Thymus (tissue), 11 donors: Measurements from ENCODE around the gene ANAPC4. TPM values are rescaled to one million over a fixed set of nuclear protein-coding genes. Genes with fewer than 3 reads are reported as not detected.

Source experiments
- DNase-seq, 9 donors: peaks; one replicate each; pipeline ENCODE4 v3.0.0-alpha.2; 2013; ENCODE audit warnings: low spot score in 9 of 9, low read depth in 6 of 9, missing footprints in 1 of 9
- H3K27ac ChIP-seq, 2 donors: one replicate each; pipeline ENCODE4 v1.5.1; 2013; ENCODE audit warnings: control low read depth in 1 of 2, low read depth in 1 of 2, low read length in 1 of 2, mild to moderate bottlenecking in 1 of 2, moderate library complexity in 1 of 2
- H3K27me3 ChIP-seq, 2 donors: one replicate each; pipeline ENCODE4 v1.5.1; 2013; ENCODE audit warnings: low read length in 1 of 2; ENCODE audit not compliant: control insufficient read depth in 2 of 2, insufficient read depth in 1 of 2
- H3K36me3 ChIP-seq, 2 donors: one replicate each; pipeline ENCODE4 v1.5.1; 2013; ENCODE audit warnings: low read length in 1 of 2, mild to moderate bottlenecking in 1 of 2, moderate library complexity in 1 of 2; ENCODE audit not compliant: control insufficient read depth in 2 of 2, insufficient read depth in 2 of 2
- H3K4me1 ChIP-seq, 2 donors: one replicate each; pipeline ENCODE4 v1.5.1; 2013; ENCODE audit warnings: low read length in 2 of 2; ENCODE audit not compliant: control insufficient read depth in 2 of 2, insufficient read depth in 2 of 2
- H3K4me3 ChIP-seq, 2 donors: one replicate each; pipeline ENCODE4 v1.5.1; 2013; ENCODE audit warnings: low read length in 2 of 2, control low read depth in 1 of 2, mild to moderate bottlenecking in 1 of 2
- H3K9me3 ChIP-seq, 2 donors: one replicate each; pipeline ENCODE4 v1.5.1; 2013; ENCODE audit warnings: low read length in 1 of 2, mild to moderate bottlenecking in 1 of 2; ENCODE audit not compliant: control insufficient read depth in 2 of 2, insufficient read depth in 1 of 2
- WGBS: extraction: QIAGEN DNeasy Blood & Tissue Kit; methylation state at CpG from one replicate; pipeline ENCODE4 v1.1.7; 2013; 5-methylcytosine and 5-hydroxymethylcytosine counted together
- polyA plus RNA-seq: library from polyadenylated mRNA; stranded (reverse); fragments of 200-250 nt; gene quantifications from one replicate; pipeline ENCODE4 v1.2.3, GENCODE V29; 2013
- total RNA-seq: library from RNA; stranded (reverse); fragments of 120-200 nt; gene quantifications from one replicate; pipeline ENCODE4 v1.2.4, GENCODE V29; 2013
- donor health status: healthy.

Gene ANAPC4
- total and polyA plus RNA-seq, 2 donors: 29.8 to 60.3 TPM

- 90% methylated on average over 4 of the region's 4 CpGs for WGBS
- Histone ChIP-seq H3K4me1 (peaks cover 0 to 3% of the 10 kb centered on the region in 2 donors), H3K9me3 (no peaks in the 10 kb centered on the region), H3K27ac (peak overlapping the region; percentile 31 to 37), H3K36me3 (no peaks in the 10 kb centered on the region), H3K27me3 (no peaks in the 10 kb centered on the region), H3K4me3 (no peak overlapping the region)
- DNase-seq: no peak
Observed at GRCh38 chr4:25450491-25450901, 73.4 kb downstream of the ANAPC4 start.

- Histone ChIP-seq H3K9me3 (no peaks in the 10 kb centered on the region), H3K36me3 (no peaks in the 10 kb centered on the region), H3K4me1 (peaks cover 0 to 3% of the 10 kb centered on the region in 2 donors), H3K27ac (no peak overlapping the region), H3K27me3 (no peaks in the 10 kb centered on the region), H3K4me3 (no peak overlapping the region)
- WGBS: over 99% methylated on average over 2 of the region's 2 CpGs
- DNase-seq: no peak
Observed at GRCh38 chr4:25451676-25452075, 74.6 kb downstream of the ANAPC4 start.

- Histone ChIP-seq H3K27me3 (no peaks in the 10 kb centered on the region), H3K9me3 (no peaks in the 10 kb centered on the region), H3K4me1 (peaks cover 0 to 3% of the 10 kb centered on the region in 2 donors), H3K36me3 (no peaks in the 10 kb centered on the region), H3K27ac (no peak overlapping the region), H3K4me3 (no peak overlapping the region)
- 95% methylated on average over 7 of the region's 7 CpGs for WGBS
- no peak for DNase-seq
Observed at GRCh38 chr4:25452081-25452480, 75.0 kb downstream of the ANAPC4 start.

- Histone ChIP-seq H3K4me1 (no peaks in the 10 kb centered on the region), H3K27me3 (no peaks in the 10 kb centered on the region), H3K36me3 (no peaks in the 10 kb centered on the region), H3K27ac (no peak overlapping the region), H3K9me3 (no peaks in the 10 kb centered on the region), H3K4me3 (no peak overlapping the region)
- DNase-seq: no peak
- 79% methylated on average over 1 of the region's 1 CpG for WGBS
Observed at GRCh38 chr4:25454476-25454875, 77.4 kb downstream of the ANAPC4 start.

GRCh38 chr4:25457053-25457715, 80.1 kb downstream of the ANAPC4 start:
- no peak for DNase-seq
- Histone ChIP-seq H3K9me3 (no peaks in the 10 kb centered on the region), H3K36me3 (no peaks in the 10 kb centered on the region), H3K27me3 (no peaks in the 10 kb centered on the region), H3K27ac (no peak overlapping the region), H3K4me3 (no peak overlapping the region), H3K4me1 (no peaks in the 10 kb centered on the region)
- 84% methylated on average over 3 of the region's 3 CpGs for WGBS

GRCh38 chr4:25466966-25467697, 90.1 kb downstream of the ANAPC4 start:
- H3K4me1 ChIP-seq: no peaks in the 10 kb centered on the region
- 94% methylated on average over 11 of the region's 11 CpGs for WGBS

DNA sequence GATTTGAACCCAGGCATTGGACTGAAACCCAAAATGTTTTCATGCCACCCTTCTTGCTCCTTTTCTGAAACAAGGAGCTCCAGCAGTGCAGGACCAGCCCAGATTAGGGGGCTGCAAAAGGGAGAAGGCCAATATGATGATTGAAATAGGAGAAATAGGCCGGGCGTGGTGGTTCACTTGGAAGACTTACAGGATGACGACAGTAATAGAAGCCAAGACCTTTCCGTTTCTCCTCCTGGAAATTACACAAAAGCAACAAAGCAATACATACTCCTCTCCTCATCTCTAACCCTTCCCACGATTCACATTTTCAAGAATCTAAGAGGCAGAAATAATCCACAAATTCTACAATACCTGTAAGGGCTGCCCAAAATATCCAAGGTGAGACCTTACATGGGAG, 90.8 kb downstream of the ANAPC4 start:
- no peaks in the 10 kb centered on the region for H3K36me3 ChIP-seq
- no peak overlapping the region for H3K4me3 ChIP-seq
- H3K27me3 ChIP-seq: no peaks in the 10 kb centered on the region
- no peaks in the 10 kb centered on the region for H3K9me3 ChIP-seq
- H3K4me1 ChIP-seq: no peaks in the 10 kb centered on the region
- DNase-seq: no peak
- WGBS: 94% methylated on average over 5 of the region's 5 CpGs
- H3K27ac ChIP-seq: no peak overlapping the region

More at GRCh38 chr4:25466966-25467697, 90.1 kb downstream of the ANAPC4 start:
- H3K4me3 ChIP-seq: no peak overlapping the region
- H3K9me3 ChIP-seq: no peaks in the 10 kb centered on the region
- no peaks in the 10 kb centered on the region for H3K27me3 ChIP-seq
- no peak overlapping the region for H3K27ac ChIP-seq
- DNase-seq: no peak
- H3K36me3 ChIP-seq: no peaks in the 10 kb centered on the region

Other genes with a start within 250 kb of the ANAPC4 start
- 14.5 TPM for gene SEPSECS, start 216.8 kb upstream of the ANAPC4 start, total RNA-seq
- 15.8 TPM for gene SEPSECS, start 216.8 kb upstream of the ANAPC4 start, polyA plus RNA-seq
- gene PI4K2B, start 143.2 kb upstream of the ANAPC4 start, total RNA-seq: 20.4 TPM
- 24.0 TPM for gene PI4K2B, start 143.2 kb upstream of the ANAPC4 start, polyA plus RNA-seq
- gene ZCCHC4, start 64.5 kb upstream of the ANAPC4 start, total RNA-seq: 9.2 TPM
- gene ZCCHC4, start 64.5 kb upstream of the ANAPC4 start, polyA plus RNA-seq: 7.6 TPM